ENCODE results near the gene SSTR3. TPM values are rescaled to one million over a fixed set of nuclear protein-coding genes. Genes with fewer than 3 reads are reported as not detected.
A peak's percentile ranks its signal among the peaks of the same experiment; 100 is the strongest.

Gene SSTR3
- total RNA-seq, 1 experiment from 2014 or later, result 0.08 TPM

DNA sequence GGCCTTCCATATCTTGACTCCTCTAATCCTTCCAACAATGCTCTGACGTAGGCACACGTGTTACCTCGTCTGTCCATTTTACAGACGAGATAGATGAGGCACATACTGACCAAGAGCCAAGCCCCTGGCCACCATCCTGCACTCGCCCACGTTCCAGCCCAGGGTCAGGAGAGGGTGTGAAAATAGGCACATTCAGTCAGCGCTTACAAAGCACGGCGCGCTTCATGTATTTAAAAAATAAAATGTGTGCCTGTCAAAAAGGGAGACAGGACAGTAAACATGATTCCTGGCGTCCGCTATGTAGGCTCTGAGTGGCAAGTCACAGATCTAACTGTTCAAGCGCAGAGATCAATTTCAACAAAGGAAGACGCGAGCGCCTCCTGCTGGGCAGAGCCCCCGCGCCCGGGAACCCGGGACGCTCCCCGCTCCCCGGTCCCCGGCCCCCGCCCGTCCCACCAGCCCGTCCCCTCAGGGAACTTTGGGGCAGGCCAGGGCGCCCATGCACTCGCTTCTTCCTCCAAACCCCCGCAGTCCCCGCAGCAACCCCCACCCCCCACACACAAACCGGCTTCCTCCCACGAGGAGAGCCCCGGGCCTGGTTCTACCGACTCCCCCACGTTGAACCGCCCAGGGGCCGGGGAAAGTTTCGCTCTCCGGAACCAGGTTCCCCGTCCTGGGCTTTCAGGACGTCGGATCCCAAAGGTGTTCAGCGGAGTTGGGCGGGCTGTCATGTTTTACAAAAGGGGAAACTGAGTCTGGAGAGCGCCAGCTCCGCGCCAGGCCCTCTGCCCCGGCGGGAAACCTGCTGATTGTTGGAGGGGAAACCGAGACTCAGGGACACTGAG is 13.8 kb downstream of the SSTR3 start:
- in situ Hi-C loops (cut with HindIII; ENCODE audit: low pct_unique_long_range_greater_than_20kb, low sequenced_read_pairs) (no loop called here), intact Hi-C loops (cut with micrococcal nuclease; ENCODE audit: unreplicated experiment) (no loop called here)
- Histone ChIP-seq H3K4me3 (ENCODE audit: low read depth in 2 of 2, low read length in 2 of 2) (peak overlapping the region; percentile 51 to 66), H3K9me3 (ENCODE audit: control insufficient read depth, insufficient read depth, low read depth, low read length) (no peaks in the 10 kb centered on the region), H3K27me3 (ENCODE audit: control insufficient read depth, insufficient read depth, low read length) (no peaks in the 10 kb centered on the region), H3K27ac (ENCODE audit: low read length) (peak overlapping the region; percentile 94), H3K36me3 (ENCODE audit: control insufficient read depth, insufficient read depth, low read length) (no peaks in the 10 kb centered on the region), H3K4me1 (ENCODE audit: control insufficient read depth, insufficient read depth, low read length) (peaks cover 50% of the 10 kb centered on the region)
- CTCF ChIA-PET, result interaction anchor here (1.0 to 1.4 kb wide), 3 partner anchors 31 to 122 kb away, joined by 3 to 4 read pairs (median 3); no protein-coding TSS in a partner anchor
- no TSS peak for BruUV-seq (replicated peaks)
- DNase-seq (ENCODE audit: low read depth, low spot score) (no peak), ATAC-seq (peak; percentile 41)
- POLR2A ChIA-PET, result interaction anchor here (0.6 kb wide), 1 partner anchor 118 kb away, joined by 3 read pairs; no protein-coding TSS in a partner anchor
- TF ChIP-seq POLR2AphosphoS5 (IDR thresholded peaks at IDR 0.05; ENCODE audit: low read depth, low read length), result no peak
- TF ChIP-seq, protein P1, sequence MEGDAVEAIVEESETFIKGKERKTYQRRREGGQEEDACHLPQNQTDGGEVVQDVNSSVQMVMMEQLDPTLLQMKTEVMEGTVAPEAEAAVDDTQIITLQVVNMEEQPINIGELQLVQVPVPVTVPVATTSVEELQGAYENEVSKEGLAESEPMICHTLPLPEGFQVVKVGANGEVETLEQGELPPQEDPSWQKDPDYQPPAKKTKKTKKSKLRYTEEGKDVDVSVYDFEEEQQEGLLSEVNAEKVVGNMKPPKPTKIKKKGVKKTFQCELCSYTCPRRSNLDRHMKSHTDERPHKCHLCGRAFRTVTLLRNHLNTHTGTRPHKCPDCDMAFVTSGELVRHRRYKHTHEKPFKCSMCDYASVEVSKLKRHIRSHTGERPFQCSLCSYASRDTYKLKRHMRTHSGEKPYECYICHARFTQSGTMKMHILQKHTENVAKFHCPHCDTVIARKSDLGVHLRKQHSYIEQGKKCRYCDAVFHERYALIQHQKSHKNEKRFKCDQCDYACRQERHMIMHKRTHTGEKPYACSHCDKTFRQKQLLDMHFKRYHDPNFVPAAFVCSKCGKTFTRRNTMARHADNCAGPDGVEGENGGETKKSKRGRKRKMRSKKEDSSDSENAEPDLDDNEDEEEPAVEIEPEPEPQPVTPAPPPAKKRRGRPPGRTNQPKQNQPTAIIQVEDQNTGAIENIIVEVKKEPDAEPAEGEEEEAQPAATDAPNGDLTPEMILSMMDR (IDR thresholded peaks at IDR 0.05), result peak; percentile 86

DNA sequence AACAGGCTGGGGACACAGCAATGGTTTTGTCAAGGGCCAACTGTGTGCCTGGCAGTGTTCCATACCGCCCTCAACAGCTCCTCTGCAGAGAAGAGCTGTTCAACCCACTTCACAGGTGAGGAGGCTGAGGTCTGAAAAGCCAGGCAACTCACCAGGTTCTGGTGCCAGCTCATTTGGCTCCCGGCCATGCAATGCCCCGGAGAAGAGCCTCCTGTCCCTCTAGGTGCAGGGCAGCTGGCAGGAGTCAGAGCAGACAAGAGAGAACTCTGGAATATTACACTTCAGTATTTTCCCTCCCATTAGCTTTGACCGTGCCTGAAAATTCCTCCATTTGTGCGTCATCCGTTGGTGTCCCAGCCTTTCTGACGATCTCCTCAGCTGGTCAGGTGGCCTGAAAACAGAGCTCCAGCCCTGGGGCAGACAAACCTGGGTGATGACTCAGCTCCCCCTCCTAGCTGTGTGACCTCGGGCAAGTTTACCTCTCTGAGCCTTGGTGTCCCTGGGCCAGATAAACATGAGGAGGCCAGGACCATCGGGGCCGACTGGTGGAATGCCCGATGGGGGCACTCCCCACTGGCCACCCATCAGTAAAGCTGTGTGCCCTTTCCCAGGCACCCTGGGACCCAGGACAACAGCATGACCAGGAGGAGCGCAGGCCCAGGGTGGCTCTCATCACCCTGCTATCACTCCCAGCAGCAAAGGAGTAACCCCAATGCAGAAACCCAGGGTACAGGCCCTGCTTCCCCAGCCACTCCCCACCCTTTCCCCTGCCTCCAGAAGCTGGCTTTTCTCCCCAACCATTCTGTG is 14.6 kb downstream of the SSTR3 start:
- no peaks in the 10 kb centered on the region for H3K27me3 ChIP-seq (ENCODE audit: control insufficient read depth, insufficient read depth, low read length)
- in situ Hi-C loops (cut with HindIII; ENCODE audit: low pct_unique_long_range_greater_than_20kb, low sequenced_read_pairs), result no loop called here
- no peaks in the 10 kb centered on the region for H3K36me3 ChIP-seq (ENCODE audit: control insufficient read depth, insufficient read depth, low read length)
- peak overlapping the region in 1 of 2 experiments; percentile 35; a peak in 2 of 4 replicates for H3K4me3 ChIP-seq (ENCODE audit: low read depth in 2 of 2, low read length in 2 of 2)
- DNase-seq (ENCODE audit: low read depth, low spot score) (no peak), ATAC-seq (peak; percentile 55)
- no peaks in the 10 kb centered on the region for H3K9me3 ChIP-seq (ENCODE audit: control insufficient read depth, insufficient read depth, low read depth, low read length)
- H3K4me1 ChIP-seq (ENCODE audit: control insufficient read depth, insufficient read depth, low read length), result peaks cover 58% of the 10 kb centered on the region
- BruUV-seq (replicated peaks), result no TSS peak
- no peak; the same call in 1 of the 2 replicates for TF ChIP-seq POLR2AphosphoS5 (IDR thresholded peaks at IDR 0.05; ENCODE audit: low read depth, low read length)
- TF ChIP-seq SIN3A (IDR thresholded peaks at IDR 0.05; ENCODE audit: borderline replicate concordance, insufficient read depth, low read depth, low read length), result no peak
- TF ChIP-seq, protein P2, sequence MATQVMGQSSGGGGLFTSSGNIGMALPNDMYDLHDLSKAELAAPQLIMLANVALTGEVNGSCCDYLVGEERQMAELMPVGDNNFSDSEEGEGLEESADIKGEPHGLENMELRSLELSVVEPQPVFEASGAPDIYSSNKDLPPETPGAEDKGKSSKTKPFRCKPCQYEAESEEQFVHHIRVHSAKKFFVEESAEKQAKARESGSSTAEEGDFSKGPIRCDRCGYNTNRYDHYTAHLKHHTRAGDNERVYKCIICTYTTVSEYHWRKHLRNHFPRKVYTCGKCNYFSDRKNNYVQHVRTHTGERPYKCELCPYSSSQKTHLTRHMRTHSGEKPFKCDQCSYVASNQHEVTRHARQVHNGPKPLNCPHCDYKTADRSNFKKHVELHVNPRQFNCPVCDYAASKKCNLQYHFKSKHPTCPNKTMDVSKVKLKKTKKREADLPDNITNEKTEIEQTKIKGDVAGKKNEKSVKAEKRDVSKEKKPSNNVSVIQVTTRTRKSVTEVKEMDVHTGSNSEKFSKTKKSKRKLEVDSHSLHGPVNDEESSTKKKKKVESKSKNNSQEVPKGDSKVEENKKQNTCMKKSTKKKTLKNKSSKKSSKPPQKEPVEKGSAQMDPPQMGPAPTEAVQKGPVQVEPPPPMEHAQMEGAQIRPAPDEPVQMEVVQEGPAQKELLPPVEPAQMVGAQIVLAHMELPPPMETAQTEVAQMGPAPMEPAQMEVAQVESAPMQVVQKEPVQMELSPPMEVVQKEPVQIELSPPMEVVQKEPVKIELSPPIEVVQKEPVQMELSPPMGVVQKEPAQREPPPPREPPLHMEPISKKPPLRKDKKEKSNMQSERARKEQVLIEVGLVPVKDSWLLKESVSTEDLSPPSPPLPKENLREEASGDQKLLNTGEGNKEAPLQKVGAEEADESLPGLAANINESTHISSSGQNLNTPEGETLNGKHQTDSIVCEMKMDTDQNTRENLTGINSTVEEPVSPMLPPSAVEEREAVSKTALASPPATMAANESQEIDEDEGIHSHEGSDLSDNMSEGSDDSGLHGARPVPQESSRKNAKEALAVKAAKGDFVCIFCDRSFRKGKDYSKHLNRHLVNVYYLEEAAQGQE (IDR thresholded peaks at IDR 0.05; ENCODE audit: insufficient read depth in 1 of 2, low read depth in 2 of 2, low read length in 1 of 2), result 0 out of 4 replicates have a peak, but pooled peaks of 1 of the 2 experiments have one; percentile 32
- TF ChIP-seq TCF7L2 (IDR thresholded peaks at IDR 0.05; ENCODE audit: low read depth, low read length), result no peak
- TF ChIP-seq, protein P1 (IDR thresholded peaks at IDR 0.05), result no peak
- CTCF ChIA-PET, result interaction anchor here (1.4 kb wide), 1 partner anchor 62 kb away, joined by 3 read pairs; no protein-coding TSS in a partner anchor
- intact Hi-C loops (cut with micrococcal nuclease; ENCODE audit: unreplicated experiment), result loop anchor here (2.0 kb wide), 1 partner anchor 31 kb away; no protein-coding TSS in a partner anchor
- H3K27ac ChIP-seq (ENCODE audit: low read length), result peak overlapping the region; percentile 94
- POLR2A ChIA-PET, result interaction anchor here (0.6 kb wide), 1 partner anchor 119 kb away, joined by 3 read pairs; no protein-coding TSS in a partner anchor

Measured in Panc1 (cell line).